Psoas muscle (tissue), 8 donors: ENCODE measurements around the gene ATP8A2. TPM values are rescaled to one million over a fixed set of nuclear protein-coding genes. Genes with fewer than 3 reads are reported as not detected.

Experiments used
- ATAC-seq, 4 donors: fragments of 200-7000 bp; cut with Tn5 transposase; one replicate each; pipeline ENCODE4 v1.9.1; 2020; ENCODE audit warnings: moderate library complexity in 3 of 4, mild to moderate bottlenecking in 2 of 4
- DNase-seq, 2 donors: peaks; one replicate each; pipeline ENCODE4 v3.0.0-alpha.2; 2020
- H3K27ac ChIP-seq: fragments of 200-600 bp; one replicate; pipeline ENCODE4 v1.8.0; 2022
- H3K27me3 ChIP-seq, 3 donors: fragments of 200-600 bp in 1 of 3; one replicate each; pipeline versions ENCODE4 v1.6.1 to v1.8.0; 2013 to 2022; ENCODE audit warnings: low read length in 2 of 3, mild to moderate bottlenecking in 2 of 3, moderate library complexity in 1 of 3; ENCODE audit not compliant: insufficient read depth in 3 of 3
- H3K36me3 ChIP-seq, 2 donors: fragments of 200-600 bp in 1 of 2; one replicate each; pipeline versions ENCODE4 v1.6.1 to v1.8.0; 2013 to 2022; ENCODE audit warnings: low read depth in 1 of 2, mild to moderate bottlenecking in 1 of 2, moderate library complexity in 1 of 2; ENCODE audit not compliant: insufficient read depth in 1 of 2
- H3K4me1 ChIP-seq: fragments of 200-600 bp; one replicate; pipeline ENCODE4 v1.8.0; 2022
- H3K4me3 ChIP-seq: fragments of 200-600 bp; one replicate; pipeline ENCODE4 v1.8.0; 2022; ENCODE audit warnings: mild to moderate bottlenecking
- H3K9me3 ChIP-seq: fragments of 200-600 bp; one replicate; pipeline ENCODE4 v1.8.0; 2022
- CTCF ChIP-seq: fragments of 200-600 bp; IDR thresholded peaks from one replicate; pipeline ENCODE4 v1.8.0; 2022; ENCODE audit warnings: antibody characterized with exemption
- WGBS, 3 donors: extraction: QIAGEN DNeasy Blood & Tissue Kit; methylation state at CpG; one replicate each; pipeline versions ENCODE4 v1.1.6 to v1.1.7; 2013; 5-methylcytosine and 5-hydroxymethylcytosine counted together
- intact Hi-C, 2 donors: fragments of 100-400 bp; cut with DNase I; formaldehyde crosslinking; loops; one replicate each; pipeline versions ENCODE4 v1.11.0 to v1.14.2; 2022
- polyA plus RNA-seq, 3 donors: library from polyadenylated mRNA; stranded (reverse); fragments of 200-250 nt; gene quantifications; one replicate each; pipeline ENCODE4 v1.2.3, GENCODE V29; 2013
- total RNA-seq, 4 donors: library from RNA; stranded (reverse); fragmentation: NEBNext Ultra II Directional in 2 of 4; extraction: Animal tissue kit (Norgen Biotek cat#: 25700) in 2 of 4; gene quantifications; one replicate each; pipeline versions ENCODE4 v1.2.1 to v1.2.4, GENCODE V29; 2021 to 2023
- donor health status: healthy with polysubstance abuse.
- donor health status: DM: no; HTN: no; CAD: no; lungs with moderate emphysema.
- donor health status: Bipolar disorder and iron deficiency.
- donor health status: healthy.
- donor health status: DM: yes; HTN: yes; CAD: no.
- donor health status: DM: no; HTN: no; CAD: no.
- donor health status: DM: no; HTN: no; CAD: no.
- donor health status: DM: yes; HTN: yes; CAD: no.

The ATP8A2 gene
- total and polyA plus RNA-seq, 7 donors, result 0.02 to 0.22 (median 0.04) TPM; not detected in 2

- Histone ChIP-seq H3K27ac (no peak overlapping the region), H3K9me3 (no peaks in the 10 kb centered on the region), H3K4me1 (no peaks in the 10 kb centered on the region), H3K36me3 (no peaks in the 10 kb centered on the region), H3K4me3 (no peak overlapping the region), H3K27me3 (no peaks in the 10 kb centered on the region)
- intact Hi-C loops, result loop anchor here in 1 of 2 donors (10.0 kb wide), 1 partner anchor 289 kb away; no protein-coding TSS in a partner anchor
- DNase-seq, result no peak
- no peak for ATAC-seq
- 32 to 41% (median 33%) methylated on average over 6 of the region's 6 CpGs for WGBS, 3 donors
- TF ChIP-seq CTCF, result no peak
Observed at GRCh38 chr13:25864116-25864515, 492.3 kb downstream of the ATP8A2 start.

- Histone ChIP-seq H3K9me3 (no peaks in the 10 kb centered on the region), H3K36me3 (no peaks in the 10 kb centered on the region), H3K27me3 (no peaks in the 10 kb centered on the region), H3K4me1 (no peaks in the 10 kb centered on the region), H3K4me3 (no peak overlapping the region), H3K27ac (no peak overlapping the region)
- WGBS, 3 donors, result 95 to 100% (median 97%) methylated on average over 1 of the region's 1 CpG
- no peak for TF ChIP-seq CTCF
- ATAC-seq (no peak), DNase-seq (no peak)
- intact Hi-C loops, result loop anchor here in 1 of 2 donors (10.0 kb wide), 1 partner anchor 290 kb away; no protein-coding TSS in a partner anchor
Observed at GRCh38 chr13:25864936-25865335, 493.2 kb downstream of the ATP8A2 start.

- DNase-seq, result no peak
- ATAC-seq, result no peak
- no peak overlapping the region for H3K4me3 ChIP-seq
- WGBS, 3 donors, result 61 to 87% (median 77%) methylated on average over 2 of the region's 2 CpGs
- H3K9me3 ChIP-seq, result no peaks in the 10 kb centered on the region
- TF ChIP-seq CTCF, result no peak
- H3K4me1 ChIP-seq, result peaks cover 3% of the 10 kb centered on the region
- H3K36me3 ChIP-seq, result no peaks in the 10 kb centered on the region
- H3K27me3 ChIP-seq, result no peaks in the 10 kb centered on the region
- no peak overlapping the region for H3K27ac ChIP-seq
- intact Hi-C loops, result loop anchor here in 1 of 2 donors (10.0 kb wide), 1 partner anchor 291 kb away; no protein-coding TSS in a partner anchor
Observed at GRCh38 chr13:25865391-25865790, 493.6 kb downstream of the ATP8A2 start.

- intact Hi-C loops, result loop anchor here in 1 of 2 donors (10.0 kb wide), 1 partner anchor 292 kb away; no protein-coding TSS in a partner anchor
- H3K9me3 ChIP-seq, result no peaks in the 10 kb centered on the region
- TF ChIP-seq CTCF, result no peak
- H3K27me3 ChIP-seq, result no peaks in the 10 kb centered on the region
- H3K4me1 ChIP-seq, result peaks cover 5% of the 10 kb centered on the region
- no peak for DNase-seq
- H3K4me3 ChIP-seq, result no peak overlapping the region
- ATAC-seq, result no peak
- no peaks in the 10 kb centered on the region for H3K36me3 ChIP-seq
- no peak overlapping the region for H3K27ac ChIP-seq
Observed at GRCh38 chr13:25867038-25867437, 495.3 kb downstream of the ATP8A2 start.

GRCh38 chr13:25868490-25868889 is 496.7 kb downstream of the ATP8A2 start:
- peaks cover 7% of the 10 kb centered on the region for H3K4me1 ChIP-seq
- intact Hi-C loops, result loop anchor here in 1 of 2 donors (10.0 kb wide), 1 partner anchor 294 kb away; no protein-coding TSS in a partner anchor
- WGBS, 3 donors, result 83 to 89% (median 87%) methylated on average over 5 of the region's 5 CpGs
- no peak for TF ChIP-seq CTCF
- H3K27ac ChIP-seq, result no peak overlapping the region
- ATAC-seq, result no peak
- no peak overlapping the region for H3K4me3 ChIP-seq
- H3K27me3 ChIP-seq, result no peaks in the 10 kb centered on the region
- no peaks in the 10 kb centered on the region for H3K9me3 ChIP-seq
- no peaks in the 10 kb centered on the region for H3K36me3 ChIP-seq
- DNase-seq, result no peak
